DOHH2 (cell line): Measurements from ENCODE around the gene EFNB1.

Experiments used
- H3F3A ChIP-seq: fragments of 200-600 bp; sonication (generic), shearing (Covaris generic); 2 replicates; pipeline ENCODE4 v1.6.0; 2016; ENCODE audit warnings: antibody characterized with exemption, mild to moderate bottlenecking; ENCODE audit not compliant: control insufficient read depth, insufficient read depth
- H3K27ac ChIP-seq: fragments of 200-600 bp; sonication (generic); 2 replicates; pipeline ENCODE4 v1.5.1; 2014; ENCODE audit warnings: low read depth, mild to moderate bottlenecking, low read length, moderate library complexity
- H3K27me3 ChIP-seq: fragments of 200-600 bp; sonication (generic); 2 replicates; pipeline ENCODE4 v1.6.1; 2014; ENCODE audit warnings: mild to moderate bottlenecking, low read length, mixed read lengths; ENCODE audit not compliant: control insufficient read depth
- H3K36me3 ChIP-seq: fragments of 200-600 bp; sonication (generic); 2 replicates; pipeline ENCODE4 v1.6.1; 2014; ENCODE audit warnings: mild to moderate bottlenecking, low read length, moderate library complexity, mixed read lengths; ENCODE audit not compliant: control insufficient read depth
- H3K4me1 ChIP-seq: fragments of 200-600 bp; sonication (generic); 2 replicates; pipeline ENCODE4 v1.6.1; 2014; ENCODE audit warnings: mild to moderate bottlenecking, low read length, mixed read lengths; ENCODE audit not compliant: control insufficient read depth
- H3K4me2 ChIP-seq: fragments of 200-600 bp; sonication (generic); 2 replicates; pipeline ENCODE4 v1.6.0; 2014; ENCODE audit warnings: mild to moderate bottlenecking, low read length, moderate library complexity
- H3K4me3 ChIP-seq: fragments of 200-600 bp; sonication (generic); 2 replicates; pipeline ENCODE4 v1.5.1; 2014; ENCODE audit warnings: mild to moderate bottlenecking, low read length, mixed read lengths
- H3K79me2 ChIP-seq: fragments of 200-600 bp; sonication (generic); 2 replicates; pipeline ENCODE4 v1.6.1; 2014; ENCODE audit warnings: mild to moderate bottlenecking, low read length, mixed read lengths; ENCODE audit not compliant: control insufficient read depth
- H3K9me2 ChIP-seq: fragments of 200-600 bp; sonication (generic); replicated peaks from 2 replicates; pipeline ENCODE4 v1.6.1; 2014; ENCODE audit warnings: mild to moderate bottlenecking, low read length, mixed read lengths; ENCODE audit not compliant: control insufficient read depth
- H3K9me3 ChIP-seq: fragments of 200-600 bp; sonication (generic); 2 replicates; pipeline ENCODE4 v1.6.1; 2014; ENCODE audit warnings: antibody characterized with exemption, low read length, mixed read lengths; ENCODE audit not compliant: control insufficient read depth, insufficient read depth
- H4K20me1 ChIP-seq: fragments of 200-600 bp; sonication (generic); 2 replicates; pipeline ENCODE4 v1.6.0; 2014; ENCODE audit warnings: low read depth, mild to moderate bottlenecking, antibody characterized with exemption, low read length, moderate library complexity; ENCODE audit not compliant: control insufficient read depth, insufficient read depth
- CTCF ChIP-seq: fragments of 200-600 bp; sonication (generic); IDR thresholded peaks from one replicate; pipeline ENCODE4 v1.5.1; 2014; ENCODE audit warnings: antibody characterized with exemption, mild to moderate bottlenecking, low read depth, low read length; ENCODE audit not compliant: poor library complexity, severe bottlenecking
- EZH2phosphoT487 ChIP-seq: fragments of 200-600 bp; sonication (generic); IDR thresholded peaks from 2 replicates; pipeline ENCODE4 v1.6.1; 2017; ENCODE audit warnings: borderline replicate concordance, mild to moderate bottlenecking, antibody characterized with exemption, low read length, moderate library complexity, mixed read lengths

The EFNB1 gene

GRCh38 chrX:68837119-68837518 is 8.3 kb downstream of the EFNB1 start:
- Histone ChIP-seq H3K27me3 (no peaks in the 10 kb centered on the region), H4K20me1 (no peaks in the 10 kb centered on the region), H3K36me3 (no peaks in the 10 kb centered on the region), H3K79me2 (no peaks in the 10 kb centered on the region), H3K27ac (no peak overlapping the region), H3F3A (no peaks in the 10 kb centered on the region), H3K9me3 (no peaks in the 10 kb centered on the region), H3K9me2 (no peaks in the 10 kb centered on the region), H3K4me3 (no peak overlapping the region), H3K4me2 (no peak overlapping the region), H3K4me1 (peaks cover 6% of the 10 kb centered on the region; the same call in 1 of the 2 replicates)
- TF ChIP-seq EZH2phosphoT487 (no peak), CTCF (no peak)

GRCh38 chrX:68838571-68838910 is 9.7 kb downstream of the EFNB1 start:
- H3K36me3 ChIP-seq = no peaks in the 10 kb centered on the region
- H3K9me2 ChIP-seq = no peaks in the 10 kb centered on the region
- H3K9me3 ChIP-seq = no peaks in the 10 kb centered on the region
- H3K4me3 ChIP-seq = no peak overlapping the region
- H3K79me2 ChIP-seq = no peaks in the 10 kb centered on the region
- H4K20me1 ChIP-seq = no peaks in the 10 kb centered on the region
- peaks cover 6% of the 10 kb centered on the region; the same call in 1 of the 2 replicates for H3K4me1 ChIP-seq
- TF ChIP-seq CTCF = no peak
- TF ChIP-seq EZH2phosphoT487 = no peak
- no peaks in the 10 kb centered on the region for H3F3A ChIP-seq
- no peak overlapping the region for H3K4me2 ChIP-seq
- H3K27me3 ChIP-seq = no peaks in the 10 kb centered on the region
- no peak overlapping the region for H3K27ac ChIP-seq

- Histone ChIP-seq H3K9me2 (no peaks in the 10 kb centered on the region), H3K4me1 (no peaks in the 10 kb centered on the region), H3K4me2 (no peak overlapping the region), H3K4me3 (no peak overlapping the region), H3K79me2 (no peaks in the 10 kb centered on the region), H3K27ac (no peak overlapping the region), H3K9me3 (no peaks in the 10 kb centered on the region), H3K36me3 (no peaks in the 10 kb centered on the region), H3K27me3 (no peaks in the 10 kb centered on the region), H3F3A (no peaks in the 10 kb centered on the region), H4K20me1 (no peaks in the 10 kb centered on the region)
- TF ChIP-seq CTCF (no peak), EZH2phosphoT487 (no peak)
Measured at GRCh38 chrX:68839771-68840170, 10.9 kb downstream of the EFNB1 start.

- TF ChIP-seq CTCF = no peak
- Histone ChIP-seq H3K27me3 (no peaks in the 10 kb centered on the region), H3K36me3 (no peaks in the 10 kb centered on the region), H4K20me1 (no peaks in the 10 kb centered on the region), H3K4me1 (no peaks in the 10 kb centered on the region), H3F3A (no peaks in the 10 kb centered on the region), H3K27ac (no peak overlapping the region), H3K4me3 (no peak overlapping the region), H3K4me2 (no peak overlapping the region), H3K79me2 (no peaks in the 10 kb centered on the region), H3K9me3 (no peaks in the 10 kb centered on the region), H3K9me2 (no peaks in the 10 kb centered on the region)
Measured at GRCh38 chrX:68840256-68840655, 11.4 kb downstream of the EFNB1 start.
